Measurements from ENCODE around the gene PCDH19.

GRCh38 chrX:100395781-100396180 is 14.3 kb downstream of the PCDH19 start:
- TF ChIP-seq, protein P1, sequence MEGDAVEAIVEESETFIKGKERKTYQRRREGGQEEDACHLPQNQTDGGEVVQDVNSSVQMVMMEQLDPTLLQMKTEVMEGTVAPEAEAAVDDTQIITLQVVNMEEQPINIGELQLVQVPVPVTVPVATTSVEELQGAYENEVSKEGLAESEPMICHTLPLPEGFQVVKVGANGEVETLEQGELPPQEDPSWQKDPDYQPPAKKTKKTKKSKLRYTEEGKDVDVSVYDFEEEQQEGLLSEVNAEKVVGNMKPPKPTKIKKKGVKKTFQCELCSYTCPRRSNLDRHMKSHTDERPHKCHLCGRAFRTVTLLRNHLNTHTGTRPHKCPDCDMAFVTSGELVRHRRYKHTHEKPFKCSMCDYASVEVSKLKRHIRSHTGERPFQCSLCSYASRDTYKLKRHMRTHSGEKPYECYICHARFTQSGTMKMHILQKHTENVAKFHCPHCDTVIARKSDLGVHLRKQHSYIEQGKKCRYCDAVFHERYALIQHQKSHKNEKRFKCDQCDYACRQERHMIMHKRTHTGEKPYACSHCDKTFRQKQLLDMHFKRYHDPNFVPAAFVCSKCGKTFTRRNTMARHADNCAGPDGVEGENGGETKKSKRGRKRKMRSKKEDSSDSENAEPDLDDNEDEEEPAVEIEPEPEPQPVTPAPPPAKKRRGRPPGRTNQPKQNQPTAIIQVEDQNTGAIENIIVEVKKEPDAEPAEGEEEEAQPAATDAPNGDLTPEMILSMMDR (IDR thresholded peaks at IDR 0.05) = no peak
- TF ChIP-seq POLR2A (IDR thresholded peaks at IDR 0.05) = no peak
